ENCODE measurements around the gene TMEM185A.
"Not testable (repeated sequence)": the region's sequence is repeated elsewhere in the genome, so short reads cannot be mapped to it uniquely, and the experiment has no call there.

The TMEM185A gene

DNA sequence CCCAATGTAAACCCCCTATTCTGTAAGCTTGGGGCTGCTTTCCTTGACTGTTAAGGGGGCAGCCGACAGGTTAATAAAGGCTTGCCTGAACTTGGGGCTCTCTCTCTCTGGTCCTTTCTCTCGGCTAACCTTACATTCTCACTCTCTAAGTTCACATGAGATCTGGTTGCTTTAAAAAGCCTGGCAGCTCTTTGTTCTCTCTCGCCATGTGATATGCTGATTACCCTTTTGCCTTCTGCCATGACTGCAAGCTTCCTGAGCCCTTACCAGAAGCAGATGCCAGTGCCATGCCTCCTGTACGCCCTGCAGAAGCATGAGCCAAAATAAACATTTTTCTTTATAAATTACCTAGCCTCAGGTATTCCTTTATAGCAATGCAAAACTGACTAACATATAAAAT, 76.3 kb downstream of the TMEM185A start:
- DNase-seq (ENCODE audit: low spot score in 2 of 2); H3K4me1 Mint-ChIP-seq; H3K36me3 Mint-ChIP-seq; H3K27ac Mint-ChIP-seq; ATAC-seq (ENCODE audit: low read depth); H3K27me3 Mint-ChIP-seq; H3K4me3 Mint-ChIP-seq; H3K9me3 Mint-ChIP-seq: not testable (repeated sequence)

DNA sequence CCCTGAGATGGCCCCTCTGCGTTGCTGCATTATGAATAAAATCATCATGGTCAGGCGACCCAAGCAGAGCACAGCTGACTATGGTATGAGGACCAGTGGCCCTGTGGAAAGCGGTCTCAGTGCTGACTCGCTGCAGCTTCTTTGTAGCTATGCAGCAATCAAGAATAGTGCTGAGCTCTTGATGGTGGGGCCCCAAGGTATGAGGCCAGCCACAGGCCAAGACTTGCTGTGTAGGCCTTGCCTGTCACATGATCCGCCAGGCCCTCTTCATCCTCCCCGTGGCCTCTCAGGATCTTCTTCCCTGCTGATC, 79.7 kb downstream of the TMEM185A start:
- H3K36me3 Mint-ChIP-seq; H3K9me3 Mint-ChIP-seq; H3K4me3 Mint-ChIP-seq; H3K27ac Mint-ChIP-seq; ATAC-seq (ENCODE audit: low read depth); H3K27me3 Mint-ChIP-seq; DNase-seq (ENCODE audit: low spot score in 2 of 2); H3K4me1 Mint-ChIP-seq: not testable (repeated sequence)

DNA sequence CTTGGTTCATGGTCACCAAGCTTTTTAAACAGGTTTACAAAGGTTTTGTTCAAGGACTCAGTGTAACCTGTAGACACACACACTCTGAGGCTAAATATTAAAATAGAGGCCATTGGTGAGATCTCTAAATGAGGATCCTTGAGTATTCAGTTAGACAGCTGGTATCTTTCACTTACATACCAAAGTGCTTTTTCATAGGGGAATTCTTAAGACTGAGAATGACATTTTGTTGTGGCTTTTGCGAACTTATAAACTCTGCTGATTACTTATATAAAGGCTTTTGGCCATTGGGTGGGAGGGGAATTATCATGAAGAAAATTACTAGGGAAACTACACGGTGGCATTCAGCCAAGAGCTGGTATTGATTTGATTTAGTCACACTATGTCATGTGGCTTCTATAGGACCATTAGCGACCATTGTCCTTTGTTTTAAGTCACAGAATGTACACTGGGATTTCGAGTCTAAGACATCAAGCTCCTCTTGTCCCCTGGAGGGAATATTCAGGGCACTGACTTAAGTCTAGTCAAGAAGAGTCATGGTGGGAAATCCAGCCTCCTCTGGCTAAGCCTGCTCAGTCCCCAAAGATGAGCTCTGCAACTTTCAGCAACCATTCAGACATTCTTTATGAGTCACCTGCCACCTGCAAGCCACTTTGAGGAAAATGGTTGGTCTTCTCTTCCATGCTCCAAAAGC, 80.2 kb downstream of the TMEM185A start:
- not testable (repeated sequence) for ATAC-seq (ENCODE audit: low read depth); H3K36me3 Mint-ChIP-seq; H3K4me1 Mint-ChIP-seq

DNA sequence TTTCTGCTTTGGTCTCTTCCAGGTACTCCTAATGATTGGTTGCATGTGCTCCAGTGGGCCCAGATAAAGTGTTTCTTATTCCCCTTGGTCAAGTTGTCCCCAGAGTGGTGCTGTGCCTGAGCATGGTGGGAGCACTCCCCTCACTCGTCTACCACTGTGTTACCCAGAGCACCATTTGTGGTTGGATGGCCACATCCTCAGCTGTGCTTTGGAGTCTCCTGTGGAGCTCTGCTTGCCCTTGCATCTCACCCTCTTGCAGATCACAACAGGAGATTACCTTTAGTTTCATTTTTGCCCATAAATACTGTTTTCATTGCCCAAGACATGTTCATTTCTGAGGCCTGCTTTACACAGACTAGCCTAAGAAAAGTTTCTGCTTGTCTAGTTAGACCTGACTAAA, 81.1 kb downstream of the TMEM185A start:
- not testable (repeated sequence) for H3K9me3 Mint-ChIP-seq; H3K36me3 Mint-ChIP-seq; ATAC-seq (ENCODE audit: low read depth); H3K27ac Mint-ChIP-seq; DNase-seq (ENCODE audit: low spot score in 2 of 2); H3K4me3 Mint-ChIP-seq; H3K4me1 Mint-ChIP-seq; H3K27me3 Mint-ChIP-seq

More for the DNA sequence above, 80.2 kb downstream of the TMEM185A start:
- not testable (repeated sequence) for H3K27me3 Mint-ChIP-seq; H3K9me3 Mint-ChIP-seq; H3K27ac Mint-ChIP-seq; H3K4me3 Mint-ChIP-seq; DNase-seq (ENCODE audit: low spot score in 2 of 2)

DNA sequence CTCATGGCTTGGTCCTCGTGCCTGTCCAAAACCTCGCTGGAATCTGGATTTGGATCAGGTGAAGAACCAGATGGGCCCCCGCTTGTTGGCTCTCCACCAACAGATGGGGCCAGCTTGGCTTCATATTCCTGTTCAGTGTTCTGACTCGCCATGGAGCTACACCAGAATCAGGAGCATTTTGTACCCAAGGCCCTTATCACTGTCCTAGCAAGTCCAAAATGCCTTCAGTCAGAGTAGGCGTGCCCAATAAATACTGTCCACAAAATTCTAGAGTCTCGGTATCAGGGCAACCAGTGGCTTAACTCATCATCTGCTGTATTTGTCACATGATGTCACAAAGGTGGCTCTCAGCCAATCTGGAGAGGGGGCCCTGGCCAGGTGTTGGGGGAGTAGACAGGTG, 81.9 kb downstream of the TMEM185A start, which contains the start of gene HSFX3:
HSFX3 (minus strand) TSS at position 224 of the 400 bp plus-strand sequence; CDS start at position 152, 72 bp downstream.
- not testable (repeated sequence) for H3K9me3 Mint-ChIP-seq; H3K27ac Mint-ChIP-seq; ATAC-seq (ENCODE audit: low read depth); H3K27me3 Mint-ChIP-seq; H3K4me1 Mint-ChIP-seq; H3K36me3 Mint-ChIP-seq; H3K4me3 Mint-ChIP-seq; DNase-seq (ENCODE audit: low spot score in 2 of 2)

DNA sequence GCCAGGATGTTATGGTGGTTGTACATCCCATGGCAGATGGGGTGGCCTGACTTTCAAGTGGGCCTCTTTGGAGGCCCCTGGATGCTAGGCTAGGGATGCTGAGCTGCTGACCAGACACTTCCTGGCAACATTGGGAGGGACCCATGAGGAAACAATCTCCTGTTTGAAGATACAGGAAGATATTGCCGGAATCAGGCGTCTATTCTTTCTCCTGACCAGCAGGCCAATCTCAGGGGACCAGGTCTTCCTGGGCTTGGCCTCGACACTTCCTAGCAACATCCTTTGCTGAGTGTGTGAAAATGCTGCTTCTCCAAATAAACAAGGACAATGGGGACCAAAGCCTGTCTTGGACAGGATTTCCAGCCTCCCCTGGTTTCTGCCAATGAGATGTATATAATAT, 83.8 kb downstream of the TMEM185A start:
- not testable (repeated sequence) for H3K4me1 Mint-ChIP-seq; H3K27ac Mint-ChIP-seq; H3K36me3 Mint-ChIP-seq; ATAC-seq (ENCODE audit: low read depth); H3K27me3 Mint-ChIP-seq; H3K9me3 Mint-ChIP-seq; DNase-seq (ENCODE audit: low spot score in 2 of 2); H3K4me3 Mint-ChIP-seq

DNA sequence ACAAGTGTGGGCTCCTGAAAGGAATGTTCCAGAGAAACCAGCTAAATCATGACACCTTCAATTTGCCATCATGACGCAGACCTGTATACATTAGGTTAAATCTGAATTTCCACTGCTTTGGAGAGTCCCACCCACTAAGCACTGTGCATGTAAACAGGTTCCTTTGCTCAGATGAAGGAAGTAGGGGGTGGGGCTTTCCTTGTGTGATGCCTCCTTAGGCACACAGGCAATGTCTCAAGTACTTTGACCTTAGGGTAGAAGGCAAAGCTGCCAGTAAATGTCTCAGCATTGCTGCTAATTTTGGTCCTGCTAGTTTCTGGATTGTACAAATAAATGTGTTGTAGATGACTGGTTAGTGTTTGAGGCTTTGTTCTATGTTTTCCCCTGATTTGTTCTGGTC, 84.6 kb downstream of the TMEM185A start:
- H3K4me3 Mint-ChIP-seq; ATAC-seq (ENCODE audit: low read depth); H3K27ac Mint-ChIP-seq: not testable (repeated sequence)

More for the DNA sequence above, 84.6 kb downstream of the TMEM185A start:
- not testable (repeated sequence) for H3K4me1 Mint-ChIP-seq; H3K9me3 Mint-ChIP-seq; H3K27me3 Mint-ChIP-seq; H3K36me3 Mint-ChIP-seq; DNase-seq (ENCODE audit: low spot score in 2 of 2)

Measured in memory B cell (primary cell).